Activated naive CD8-positive, alpha-beta T cell treated with anti-CD3 and anti-CD28 coated beads, Interleukin-2, amount 50 U/mL, for 24 hours (primary cell): ENCODE data around the gene HSDL1.
"Not testable (repeated sequence)": the region's sequence is repeated elsewhere in the genome, so short reads cannot be mapped to it uniquely, and the experiment has no call there.

ENCODE experiments used
- ATAC-seq: fragments of 150-1000 bp; cut with Tn5 transposase; one replicate; pipeline ENCODE4 v1.10.0; 2021
- DNase-seq: peaks from one replicate; pipeline ENCODE4 v3.0.0; 2021
- H3K27ac Mint-ChIP-seq: one replicate; pipeline ENCODE4 v1.8.0; 2021; ENCODE audit warnings: mild to moderate bottlenecking, mixed read lengths
- H3K27me3 Mint-ChIP-seq: one replicate; pipeline ENCODE4 v1.8.0; 2021; ENCODE audit warnings: mixed read lengths
- H3K36me3 Mint-ChIP-seq: one replicate; pipeline ENCODE4 v1.8.0; 2021; ENCODE audit warnings: low read depth, mixed read lengths
- H3K4me1 Mint-ChIP-seq: one replicate; pipeline ENCODE4 v1.8.0; 2021; ENCODE audit warnings: mixed read lengths
- H3K4me3 Mint-ChIP-seq: one replicate; pipeline ENCODE4 v1.8.0; 2021; ENCODE audit warnings: mild to moderate bottlenecking, moderate library complexity, mixed read lengths
- H3K9me3 Mint-ChIP-seq: one replicate; pipeline ENCODE4 v1.8.0; 2021; ENCODE audit warnings: mixed read lengths

The HSDL1 gene

GRCh38 chr16:84111949-84112348, 33.0 kb downstream of the HSDL1 start:
- H3K27me3 Mint-ChIP-seq, H3K36me3 Mint-ChIP-seq, H3K9me3 Mint-ChIP-seq: not testable (repeated sequence)
- Mint-ChIP-seq H3K4me3 (peak overlapping the region; percentile 24), H3K4me1 (peaks cover 52% of the 10 kb centered on the region), H3K27ac (peak overlapping the region; percentile 54)
- DNase-seq: peak; percentile 40
- peak; percentile 6 for ATAC-seq

GRCh38 chr16:84111525-84111924, 33.5 kb downstream of the HSDL1 start:
- Mint-ChIP-seq H3K4me3 (peak overlapping the region; percentile 24), H3K9me3 (no peaks in the 10 kb centered on the region), H3K36me3 (peaks cover 4% of the 10 kb centered on the region), H3K27me3 (no peaks in the 10 kb centered on the region), H3K27ac (peak overlapping the region; percentile 54), H3K4me1 (peaks cover 55% of the 10 kb centered on the region)
- DNase-seq (no peak), ATAC-seq (no peak)

- no peak for ATAC-seq
- no peaks in the 10 kb centered on the region for H3K9me3 Mint-ChIP-seq
- H3K27me3 Mint-ChIP-seq: no peaks in the 10 kb centered on the region
- DNase-seq: no peak
- H3K27ac Mint-ChIP-seq: peak overlapping the region; percentile 59
- peaks cover 54% of the 10 kb centered on the region for H3K4me1 Mint-ChIP-seq
- peaks cover 8% of the 10 kb centered on the region for H3K36me3 Mint-ChIP-seq
- no peak overlapping the region for H3K4me3 Mint-ChIP-seq
Observed at GRCh38 chr16:84110527-84110926, 34.5 kb downstream of the HSDL1 start.

- Mint-ChIP-seq H3K36me3 (peaks cover 8% of the 10 kb centered on the region), H3K9me3 (no peaks in the 10 kb centered on the region), H3K4me1 (peaks cover 52% of the 10 kb centered on the region), H3K4me3 (no peak overlapping the region), H3K27ac (peak overlapping the region; percentile 20), H3K27me3 (no peaks in the 10 kb centered on the region)
- ATAC-seq: no peak
- no peak for DNase-seq
Observed at GRCh38 chr16:84109598-84110335, 35.2 kb downstream of the HSDL1 start.

GRCh38 chr16:84107921-84108320, 37.1 kb downstream of the HSDL1 start:
- ATAC-seq (no peak), DNase-seq (no peak)
- Mint-ChIP-seq H3K9me3 (no peaks in the 10 kb centered on the region), H3K4me1 (peaks cover 51% of the 10 kb centered on the region), H3K36me3 (peaks cover 8% of the 10 kb centered on the region), H3K27me3 (no peaks in the 10 kb centered on the region), H3K4me3 (no peak overlapping the region), H3K27ac (no peak overlapping the region)

- Mint-ChIP-seq H3K4me3 (no peak overlapping the region), H3K27ac (no peak overlapping the region), H3K4me1 (peaks cover 46% of the 10 kb centered on the region), H3K27me3 (no peaks in the 10 kb centered on the region), H3K36me3 (peaks cover 11% of the 10 kb centered on the region), H3K9me3 (no peaks in the 10 kb centered on the region)
- ATAC-seq (no peak), DNase-seq (no peak)
Observed at GRCh38 chr16:84105948-84106740, 38.8 kb downstream of the HSDL1 start.

- Mint-ChIP-seq H3K9me3 (no peaks in the 10 kb centered on the region), H3K27me3 (no peaks in the 10 kb centered on the region), H3K4me1 (peaks cover 39% of the 10 kb centered on the region), H3K27ac (no peak overlapping the region), H3K4me3 (no peak overlapping the region), H3K36me3 (peaks cover 11% of the 10 kb centered on the region)
- ATAC-seq: no peak
- DNase-seq: no peak
Observed at GRCh38 chr16:84105301-84105815, 39.6 kb downstream of the HSDL1 start.

GRCh38 chr16:84104231-84104630, 40.7 kb downstream of the HSDL1 start:
- H3K4me3 Mint-ChIP-seq: no peak overlapping the region

GRCh38 chr16:84103678-84104077, 41.3 kb downstream of the HSDL1 start:
- Mint-ChIP-seq H3K27me3 (no peaks in the 10 kb centered on the region), H3K9me3 (no peaks in the 10 kb centered on the region), H3K4me1 (peaks cover 38% of the 10 kb centered on the region), H3K36me3 (peaks cover 18% of the 10 kb centered on the region), H3K4me3 (no peak overlapping the region), H3K27ac (no peak overlapping the region)
- ATAC-seq: no peak
- DNase-seq: no peak

More at GRCh38 chr16:84104231-84104630, 40.7 kb downstream of the HSDL1 start:
- H3K27ac Mint-ChIP-seq: no peak overlapping the region
- H3K4me1 Mint-ChIP-seq: peaks cover 42% of the 10 kb centered on the region
- ATAC-seq: no peak
- peaks cover 13% of the 10 kb centered on the region for H3K36me3 Mint-ChIP-seq
- DNase-seq: no peak
- H3K9me3 Mint-ChIP-seq: no peaks in the 10 kb centered on the region
- H3K27me3 Mint-ChIP-seq: no peaks in the 10 kb centered on the region

- H3K9me3 Mint-ChIP-seq: no peaks in the 10 kb centered on the region
- H3K27me3 Mint-ChIP-seq: no peaks in the 10 kb centered on the region
- H3K4me3 Mint-ChIP-seq: no peak overlapping the region
- H3K36me3 Mint-ChIP-seq: peaks cover 36% of the 10 kb centered on the region
- H3K27ac Mint-ChIP-seq: no peak overlapping the region
- H3K4me1 Mint-ChIP-seq: peaks cover 22% of the 10 kb centered on the region
- ATAC-seq (no peak), DNase-seq (no peak)
Observed at GRCh38 chr16:84098939-84099338, 46.0 kb downstream of the HSDL1 start.

GRCh38 chr16:84096447-84097005, 48.5 kb downstream of the HSDL1 start:
- no peak overlapping the region for H3K27ac Mint-ChIP-seq
- peaks cover 10% of the 10 kb centered on the region for H3K4me1 Mint-ChIP-seq
- no peaks in the 10 kb centered on the region for H3K27me3 Mint-ChIP-seq
- no peak for DNase-seq
- peaks cover 46% of the 10 kb centered on the region for H3K36me3 Mint-ChIP-seq
- no peak for ATAC-seq
- H3K9me3 Mint-ChIP-seq: no peaks in the 10 kb centered on the region
- no peak overlapping the region for H3K4me3 Mint-ChIP-seq

- Mint-ChIP-seq H3K36me3 (peaks cover 55% of the 10 kb centered on the region), H3K27ac (no peak overlapping the region), H3K27me3 (no peaks in the 10 kb centered on the region), H3K4me3 (no peak overlapping the region), H3K4me1 (peaks cover 10% of the 10 kb centered on the region), H3K9me3 (no peaks in the 10 kb centered on the region)
- no peak for ATAC-seq
- no peak for DNase-seq
Observed at GRCh38 chr16:84095466-84095865, 49.5 kb downstream of the HSDL1 start.

- peaks cover 62% of the 10 kb centered on the region for H3K36me3 Mint-ChIP-seq
- DNase-seq (no peak), ATAC-seq (no peak)
- H3K27ac Mint-ChIP-seq: no peak overlapping the region
- no peak overlapping the region for H3K4me3 Mint-ChIP-seq
- H3K4me1 Mint-ChIP-seq: peaks cover 9% of the 10 kb centered on the region
- no peaks in the 10 kb centered on the region for H3K9me3 Mint-ChIP-seq
- H3K27me3 Mint-ChIP-seq: no peaks in the 10 kb centered on the region
Observed at GRCh38 chr16:84093879-84094270, 51.1 kb downstream of the HSDL1 start.

GRCh38 chr16:84093120-84093878, 51.7 kb downstream of the HSDL1 start:
- Mint-ChIP-seq H3K27me3 (no peaks in the 10 kb centered on the region), H3K36me3 (peaks cover 63% of the 10 kb centered on the region), H3K4me1 (peaks cover 14% of the 10 kb centered on the region), H3K27ac (peak overlapping the region; percentile 8), H3K9me3 (no peaks in the 10 kb centered on the region), H3K4me3 (no peak overlapping the region)
- DNase-seq (no peak), ATAC-seq (no peak)
